ENCODE results near the gene ARF1.

ARF1 gene
- 248 to 328 reads per million in 2 donors for total RNA-seq

DNA sequence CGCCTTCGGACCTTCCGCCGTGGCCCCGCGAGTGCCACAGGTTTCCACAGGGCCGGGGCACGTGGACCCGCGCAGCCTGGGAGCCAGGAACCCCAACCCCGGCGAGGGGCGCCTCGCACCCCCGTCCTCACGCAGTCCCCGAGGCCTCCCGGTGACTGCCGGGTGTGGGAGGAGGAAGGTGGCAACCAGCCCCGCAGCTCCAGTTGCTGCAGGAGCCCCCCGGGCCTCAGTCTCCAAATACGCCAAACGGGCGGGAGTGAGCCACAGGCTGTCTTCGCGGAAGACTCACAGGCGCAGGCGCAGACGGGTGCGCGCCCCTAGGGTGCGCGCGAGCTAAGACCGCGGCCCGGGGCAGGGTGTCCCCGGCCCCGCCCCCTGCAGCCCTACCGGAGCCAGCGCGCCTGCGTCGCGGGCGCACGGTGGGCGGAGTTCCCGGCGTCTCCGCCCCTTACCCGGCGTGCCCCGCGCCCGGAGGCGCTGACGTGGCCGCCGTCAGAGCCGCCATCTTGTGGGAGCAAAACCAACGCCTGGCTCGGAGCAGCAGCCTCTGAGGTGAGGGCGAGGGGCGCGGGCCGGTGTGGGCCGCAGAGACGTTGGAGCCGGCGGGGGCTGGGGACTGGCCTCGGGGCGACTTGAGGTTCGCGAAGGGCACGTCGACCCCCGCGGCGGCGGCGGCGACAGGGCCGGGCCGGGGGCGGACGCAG, at the start of gene ARF1:
TSS of gene ARF1 (plus strand) at position 495 of the 704 bp plus-strand sequence. CDS start 14,407 bp downstream, outside the sequence.
- DNase-seq, result peak; percentile 83 to 95 (median 92)

- no peak for DNase-seq
Measured at GRCh38 chr1:228033376-228033775, 49.1 kb upstream of the ARF1 start.

DNA sequence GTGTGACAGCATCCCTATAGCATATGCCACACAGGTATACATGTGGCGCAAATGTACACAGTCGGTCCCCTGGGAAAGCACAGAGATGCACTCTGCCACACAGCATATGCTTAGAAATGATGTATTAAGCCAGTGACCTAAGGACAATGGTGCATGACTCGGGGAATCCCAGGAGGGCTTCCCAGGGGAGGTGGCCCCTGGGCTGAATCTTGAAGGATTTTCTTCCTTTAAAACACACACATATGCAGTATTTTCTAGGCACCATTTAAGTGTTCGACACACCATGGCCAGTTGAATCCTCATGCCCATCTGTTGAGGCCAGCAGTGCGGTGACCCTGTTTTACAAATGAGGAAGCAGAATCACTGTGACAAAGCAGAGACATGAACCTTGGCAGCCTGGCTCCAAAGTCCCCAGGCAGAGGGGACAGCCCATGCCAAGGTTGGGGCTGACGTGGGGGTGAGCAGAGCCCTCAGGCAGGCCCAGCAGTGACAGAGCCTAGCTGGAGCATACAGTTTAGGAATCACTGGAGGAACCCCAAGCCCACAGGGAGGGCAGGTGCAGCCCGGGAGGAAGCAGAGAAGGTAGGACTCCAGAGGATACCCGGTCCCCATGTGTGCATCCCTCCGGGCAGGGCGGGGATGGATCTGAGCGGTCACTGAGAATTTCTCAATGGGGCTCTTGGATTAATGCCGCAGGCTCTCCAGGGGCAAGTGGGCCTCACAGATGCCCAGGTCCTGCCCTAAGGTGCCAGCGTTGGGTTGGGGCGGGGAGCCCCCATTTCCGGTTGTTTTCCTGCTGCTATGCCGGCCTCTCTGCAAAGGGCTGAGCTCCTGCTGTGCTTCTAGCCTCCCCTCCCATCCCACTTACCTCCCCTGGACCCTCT, 47.3 kb upstream of the ARF1 start:
- DNase-seq, result no peak

- no peak for DNase-seq
Measured at GRCh38 chr1:228035844-228036243, 46.7 kb upstream of the ARF1 start.

- DNase-seq, result no peak
Measured at GRCh38 chr1:228036701-228037231, 45.7 kb upstream of the ARF1 start.

DNA sequence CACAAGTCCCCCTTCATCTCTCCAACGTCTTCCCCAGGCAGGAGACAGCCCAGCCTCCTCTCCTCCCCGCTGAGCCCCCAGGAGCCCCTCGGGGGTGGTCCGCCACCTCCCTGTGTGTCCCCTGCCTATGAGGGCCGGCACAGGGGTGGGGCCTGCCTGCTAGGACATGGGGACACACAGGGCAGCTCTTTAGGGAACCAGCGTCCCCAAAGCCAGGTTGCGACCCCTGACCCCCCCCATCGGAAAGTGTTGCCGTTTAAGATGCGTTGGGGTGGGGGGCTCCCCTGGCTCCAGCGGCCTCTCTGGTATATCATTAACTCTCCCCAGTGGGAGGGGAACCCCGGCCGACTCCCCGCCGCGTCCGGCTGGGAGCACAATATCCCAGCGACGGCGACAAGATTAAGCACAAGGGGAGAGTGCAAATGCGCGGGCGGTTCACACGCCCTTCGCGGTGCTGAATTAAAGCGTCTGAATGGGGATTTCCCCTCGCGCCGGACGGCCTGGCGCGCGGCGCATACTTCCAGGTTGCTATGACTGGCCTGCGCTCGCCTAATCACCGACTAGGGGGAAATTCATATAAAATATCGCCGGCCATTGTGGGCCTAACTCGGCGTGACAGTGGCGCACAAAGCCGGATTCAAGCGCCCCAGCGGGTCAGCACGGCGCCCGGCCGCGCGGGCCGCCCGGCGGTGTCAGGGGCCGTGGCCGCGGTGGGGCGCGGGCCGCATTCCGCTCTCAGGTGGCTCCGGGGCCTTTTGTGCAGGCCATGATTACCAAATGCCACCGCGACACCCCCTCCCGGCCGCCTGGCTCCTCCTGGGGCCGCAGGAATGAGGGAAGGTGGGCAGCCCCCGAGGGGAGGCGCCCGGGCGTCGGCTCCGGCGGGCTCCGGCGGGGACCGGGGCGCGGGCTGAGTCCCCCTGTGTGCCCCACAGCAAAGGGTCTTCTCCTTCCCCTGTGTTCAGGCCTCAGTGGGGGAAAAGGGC, 44.8 kb upstream of the ARF1 start:
- peak in 1 of 5 experiments; percentile 38 for DNase-seq

DNA sequence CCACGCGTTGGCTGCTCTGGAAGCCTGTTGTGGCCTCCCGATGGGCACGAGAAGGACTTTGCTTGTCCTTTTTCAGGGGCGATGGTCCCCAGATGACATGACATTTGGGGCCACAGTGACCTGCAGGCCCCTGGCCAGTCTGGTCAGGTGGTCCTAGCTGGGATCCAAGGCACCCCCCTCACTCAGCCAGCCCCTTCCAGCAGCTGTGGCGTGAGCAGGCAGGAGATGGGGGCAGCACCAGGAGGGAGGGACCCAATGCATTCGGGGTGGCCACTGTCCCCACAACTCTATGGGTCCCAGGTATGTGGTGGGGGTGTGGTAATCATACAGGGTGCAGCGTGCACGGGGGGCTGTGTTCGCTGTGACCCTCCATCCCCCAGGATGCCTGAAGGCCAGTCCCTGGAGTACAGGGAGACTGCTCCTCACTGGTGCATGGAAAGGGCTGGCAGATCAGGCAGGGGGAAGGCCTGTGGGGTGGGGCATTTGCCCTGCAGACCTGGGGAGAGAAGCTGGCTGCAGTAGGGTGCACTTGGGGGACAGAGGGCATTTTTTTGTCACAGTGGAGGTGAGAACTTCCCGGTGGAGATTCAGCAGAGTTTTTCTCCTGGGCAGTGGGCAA, 44.0 kb upstream of the ARF1 start:
- DNase-seq, result no peak

DNA sequence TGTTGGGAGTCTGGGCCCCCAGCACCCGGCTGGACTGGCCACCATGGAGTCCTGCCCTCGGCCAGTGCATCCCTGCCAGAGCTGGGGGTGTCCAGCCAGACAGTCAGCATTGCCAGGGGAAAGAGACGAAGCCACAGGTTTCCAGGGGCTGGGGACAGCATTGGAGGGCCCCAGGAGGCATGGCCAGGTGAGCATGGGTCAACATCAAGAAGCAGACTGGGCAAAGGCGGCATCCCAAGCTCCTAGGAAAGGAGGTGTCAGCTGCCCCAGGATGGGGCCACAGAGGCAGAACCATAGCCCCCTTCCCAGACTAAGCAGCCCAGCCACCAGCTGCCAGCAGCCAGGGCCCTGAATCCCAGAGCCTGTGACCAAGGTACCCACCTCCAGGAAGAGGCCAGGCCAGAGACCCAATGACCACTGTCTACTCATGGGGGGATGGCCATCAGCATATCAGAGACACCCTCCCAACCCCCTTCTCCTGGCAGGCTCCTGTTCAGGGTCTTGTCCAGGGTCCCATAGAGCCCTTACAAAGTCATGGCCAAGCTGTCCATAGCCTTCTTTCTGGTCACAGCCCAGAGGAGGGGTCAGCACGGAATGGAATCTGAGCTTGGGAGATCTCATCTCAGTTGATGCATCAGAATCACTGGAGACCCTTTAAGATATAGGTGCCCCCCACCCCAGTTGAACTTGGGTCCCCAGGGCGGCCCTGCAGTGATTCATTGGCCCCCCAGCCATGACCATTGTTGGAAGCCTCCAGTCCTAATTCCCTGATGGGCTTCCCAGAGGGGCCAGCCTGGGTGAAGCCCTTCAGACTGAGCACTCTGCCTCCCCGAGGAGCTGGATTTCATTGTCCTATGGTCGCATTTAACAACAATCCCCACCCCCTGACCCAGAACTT, 43.3 kb upstream of the ARF1 start:
- no peak for DNase-seq

GRCh38 chr1:228039986-228040385, 42.5 kb upstream of the ARF1 start:
- DNase-seq, result no peak

- no peak for DNase-seq
Measured at GRCh38 chr1:228041316-228041715, 41.2 kb upstream of the ARF1 start.

DNA sequence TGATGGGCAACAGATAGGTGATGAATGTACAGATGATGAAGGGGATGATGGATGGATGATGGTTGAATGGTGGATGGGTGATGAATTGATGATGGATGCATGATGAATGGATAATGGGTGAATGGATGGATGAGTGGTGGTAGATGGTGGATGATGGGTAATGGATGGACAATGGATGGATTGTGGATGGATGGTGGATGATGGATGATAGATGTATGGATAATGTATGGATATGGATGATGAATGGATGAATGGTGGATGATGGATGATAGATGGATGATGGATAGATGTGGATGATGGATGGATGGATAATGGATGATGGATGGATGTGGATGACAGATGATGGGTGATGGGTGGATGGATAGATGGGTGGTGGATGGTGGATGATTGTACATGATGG, 40.0 kb upstream of the ARF1 start:
- DNase-seq, result no peak

DNA sequence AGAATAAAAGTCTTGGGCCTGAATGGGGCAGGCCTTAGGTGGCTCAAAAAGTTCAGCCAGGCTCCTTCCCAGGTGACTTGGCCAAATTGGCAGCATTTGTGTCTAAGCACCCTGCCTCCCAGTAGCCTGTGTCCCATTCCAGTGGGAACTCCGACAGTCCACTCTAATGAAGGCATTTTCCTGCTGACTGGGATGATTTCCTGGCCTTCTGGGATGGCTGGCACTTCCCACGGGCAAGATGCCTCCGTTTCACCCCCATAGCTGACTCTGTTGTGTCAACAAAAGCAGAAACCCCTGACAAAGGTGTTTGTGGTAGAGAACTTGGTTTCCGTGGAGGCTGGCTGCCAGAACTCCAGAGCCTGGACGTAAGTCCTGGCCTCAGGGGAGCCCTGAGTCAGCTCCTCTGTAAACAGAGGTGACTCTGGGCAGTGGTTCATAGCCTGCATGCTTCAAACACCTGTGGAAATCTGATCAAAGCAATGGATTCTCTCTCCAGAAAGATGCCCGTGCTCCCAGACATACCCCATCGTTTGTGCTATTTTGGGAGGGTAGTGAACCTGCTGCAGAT, 39.1 kb upstream of the ARF1 start:
- DNase-seq, result no peak

GRCh38 chr1:228044961-228045360, 37.5 kb upstream of the ARF1 start:
- DNase-seq, result no peak

GRCh38 chr1:228045405-228045804, 37.1 kb upstream of the ARF1 start:
- DNase-seq, result no peak

DNA sequence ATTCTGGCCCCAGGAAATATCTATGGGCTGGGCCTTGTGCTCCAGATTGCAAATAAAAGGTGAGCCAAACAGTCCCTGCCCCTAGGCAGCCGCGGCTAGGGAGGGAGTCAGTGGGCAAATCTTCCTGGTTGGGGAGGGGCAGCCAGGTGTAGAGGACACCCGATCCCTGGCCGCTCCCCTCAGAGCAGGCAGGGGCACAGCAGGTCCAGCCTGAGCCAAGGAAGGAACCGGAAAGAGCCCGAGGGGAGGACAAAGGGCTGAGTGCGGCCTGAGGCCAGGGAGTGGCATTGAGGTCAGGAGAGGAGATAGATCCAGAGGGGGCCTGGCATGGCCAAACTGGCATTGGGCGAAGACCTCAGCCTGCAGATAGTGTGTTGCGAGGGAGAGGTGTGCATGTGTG, 36.6 kb upstream of the ARF1 start:
- DNase-seq, result no peak

DNA sequence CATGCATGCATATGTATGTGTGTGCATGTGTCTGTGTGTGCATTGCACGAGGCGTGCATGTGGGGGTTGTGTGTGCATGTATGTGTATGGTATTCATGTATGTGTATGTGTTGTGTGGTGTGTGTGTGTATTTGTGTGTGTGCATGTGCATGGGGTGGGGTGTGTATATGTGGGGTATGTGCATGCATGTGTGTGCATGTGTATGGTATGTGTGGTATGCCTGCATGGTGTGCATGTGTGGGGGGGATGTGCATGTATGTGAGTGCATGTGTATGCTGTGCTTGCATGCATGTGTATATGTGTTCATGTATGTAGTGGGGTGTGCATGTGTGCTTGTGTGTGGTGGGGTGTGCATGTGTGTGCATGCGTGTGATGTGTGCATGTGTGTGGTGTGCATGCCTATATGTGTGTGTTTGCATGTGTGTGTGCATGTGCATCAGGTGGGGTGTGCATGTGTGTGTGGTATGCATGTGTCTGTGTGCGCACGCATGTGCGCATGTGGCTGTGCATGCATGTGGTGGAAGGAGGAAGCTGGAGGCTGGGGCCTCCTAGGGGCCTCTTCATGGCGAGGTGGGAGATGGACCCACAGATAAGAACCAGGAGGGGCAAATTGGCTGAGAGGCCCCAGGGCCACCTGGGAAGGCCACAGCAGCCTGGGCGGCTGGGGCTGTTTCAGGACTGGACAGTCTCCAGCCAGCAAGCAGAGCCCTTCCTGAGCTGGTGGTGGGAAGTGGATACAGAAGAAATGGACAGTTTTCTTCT, 35.9 kb upstream of the ARF1 start:
- DNase-seq, result no peak

DNA sequence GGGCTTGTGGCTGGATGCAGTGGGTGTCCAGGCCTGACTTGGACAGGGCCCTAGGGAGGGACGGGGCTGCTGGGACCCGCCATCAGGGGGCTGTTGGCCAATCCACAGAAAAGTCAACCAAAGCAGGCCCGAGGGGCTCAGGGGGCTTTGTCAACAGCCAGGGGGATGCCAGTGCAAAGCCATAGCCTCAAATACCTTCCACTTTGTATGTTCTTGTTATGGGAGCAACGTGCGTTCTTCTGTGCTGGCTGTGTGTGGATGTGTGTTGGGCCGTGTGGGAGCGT, 35.4 kb upstream of the ARF1 start:
- DNase-seq, result no peak

DNA sequence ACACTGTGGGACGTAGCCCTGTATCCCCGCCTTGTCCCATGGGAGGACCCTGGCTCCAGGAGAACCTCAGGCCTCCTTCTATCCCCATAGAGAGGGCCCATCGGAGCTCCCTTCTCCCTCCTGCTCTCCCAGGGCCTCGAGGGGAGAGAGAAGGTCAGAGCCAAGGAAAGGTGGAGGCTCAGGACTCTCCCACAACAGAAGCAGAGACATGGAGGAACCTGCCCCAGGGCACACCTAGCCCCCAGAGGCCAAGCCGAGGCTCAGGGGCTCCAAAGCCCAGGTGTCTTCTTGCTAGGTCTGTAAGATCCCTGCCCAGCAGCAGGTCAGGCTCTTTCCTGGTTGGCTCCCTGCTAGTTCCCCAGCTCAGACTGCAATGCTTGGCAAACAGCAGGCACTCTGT, 34.4 kb upstream of the ARF1 start:
- no peak for DNase-seq

GRCh38 chr1:228048659-228049298, 33.7 kb upstream of the ARF1 start:
- DNase-seq, result no peak

Measured in T-helper 2 cell (primary cell).